Stimulated activated naive CD4-positive, alpha-beta T cell treated with Interleukin-2 at 50 U/mL for 16 hours (primary cell): ENCODE data around the gene PLEKHH1.

ENCODE experiments used
- DNase-seq: peaks from one replicate; lab custom pipeline; 2025; lab: John Stamatoyannopoulos, UW

The PLEKHH1 gene

GRCh38 chr14:67532998-67533753 is at the start of gene PLEKHH1:
Gene PLEKHH1 (plus strand): TSS chr14:67533290. CDS start chr14:67541868, 8,578 bp downstream.
- peak; percentile 46 for DNase-seq

GRCh38 chr14:67483579-67484285 is 49.4 kb upstream of the PLEKHH1 start:
- DNase-seq: no peak

- no peak for DNase-seq
Measured at GRCh38 chr14:67485501-67486095, 47.5 kb upstream of the PLEKHH1 start.

GRCh38 chr14:67486890-67487289 is 46.2 kb upstream of the PLEKHH1 start:
- no peak for DNase-seq

GRCh38 chr14:67487332-67487731 is 45.8 kb upstream of the PLEKHH1 start:
- no peak for DNase-seq

GRCh38 chr14:67487937-67488893 is 44.9 kb upstream of the PLEKHH1 start, which contains the start of gene TMEM229B:
Gene TMEM229B (minus strand): TSS chr14:67488721. CDS start chr14:67473923, 14,798 bp downstream.
- DNase-seq: peak; percentile 63

- DNase-seq: no peak
Measured at GRCh38 chr14:67490196-67490595, 42.9 kb upstream of the PLEKHH1 start.

- DNase-seq: no peak
Measured at GRCh38 chr14:67491285-67491684, 41.8 kb upstream of the PLEKHH1 start.

- DNase-seq: no peak
Measured at GRCh38 chr14:67491741-67492507, 41.2 kb upstream of the PLEKHH1 start.

- no peak for DNase-seq
Measured at GRCh38 chr14:67492538-67492937, 40.6 kb upstream of the PLEKHH1 start.

GRCh38 chr14:67493092-67493717 is 39.9 kb upstream of the PLEKHH1 start:
- no peak for DNase-seq

GRCh38 chr14:67495827-67496226 is 37.3 kb upstream of the PLEKHH1 start:
- DNase-seq: no peak

- no peak for DNase-seq
Measured at GRCh38 chr14:67497216-67497615, 35.9 kb upstream of the PLEKHH1 start.

- DNase-seq: no peak
Measured at GRCh38 chr14:67497716-67498115, 35.4 kb upstream of the PLEKHH1 start.

- DNase-seq: no peak
Measured at GRCh38 chr14:67500981-67501380, 32.1 kb upstream of the PLEKHH1 start.

GRCh38 chr14:67501670-67502069 is 31.4 kb upstream of the PLEKHH1 start:
- DNase-seq: no peak

- no peak for DNase-seq
Measured at GRCh38 chr14:67502867-67503266, 30.2 kb upstream of the PLEKHH1 start.

GRCh38 chr14:67503331-67503730 is 29.8 kb upstream of the PLEKHH1 start:
- no peak for DNase-seq

GRCh38 chr14:67505254-67505653 is 27.8 kb upstream of the PLEKHH1 start:
- DNase-seq: no peak

- no peak for DNase-seq
Measured at GRCh38 chr14:67508956-67509355, 24.1 kb upstream of the PLEKHH1 start.
